ENCODE measurements around the gene CCL5.

- TF ChIP-seq SUZ12 (IDR thresholded peaks at IDR 0.05; ENCODE audit: extremely low read depth, insufficient read depth, insufficient read length) = no peak
- TF ChIP-seq YY1 (IDR thresholded peaks at IDR 0.05; ENCODE audit: insufficient read depth, insufficient read length) = no peak
Observed at GRCh38 chr17:35917519-35918213, 37.5 kb upstream of the CCL5 start.

Measured in NT2/D1 (cell line).